IMR-90 (cell line): ENCODE data around the gene MAML3. TPM values are rescaled to one million over a fixed set of nuclear protein-coding genes. Genes with fewer than 3 reads are reported as not detected.

Experiments used
- ATAC-seq: fragments of 200-7000 bp; cut with Tn5 transposase; 2 replicates; pipeline ENCODE4 v1.9.1; 2020; ENCODE audit warnings: low read depth, mild to moderate bottlenecking, moderate library complexity
- BruUV-seq: library from RNA; stranded (reverse); fragments of 400-500 nt; replicated peaks from 2 replicates; lab custom pipeline; 2021; lab: Mats Ljungman, UMichigan
- CTCF ChIA-PET: fragments of 300-600 bp; formaldehyde crosslinking; extraction: SDS; loops from one replicate; lab custom pipeline; 2021; ENCODE audit warnings: antibody characterized with exemption; lab: Yijun Ruan, JAX
- POLR2A ChIA-PET: fragments of 300-600 bp; sonication (Branson Sonifier 250); formaldehyde crosslinking; loops from one replicate; lab custom pipeline; 2022; ENCODE audit warnings: antibody characterized with exemption; ENCODE audit not compliant: unreplicated experiment; lab: Charles Lee
- DNase-seq: peaks from one replicate; pipeline ENCODE4 v3.0.0; 2013
- H2AFZ ChIP-seq: replicated peaks from 2 replicates; pipeline ENCODE3; 2013; ENCODE audit warnings: low read length, mild to moderate bottlenecking; ENCODE audit not compliant: poor library complexity
- H2AK5ac ChIP-seq: 2 replicates; pipeline ENCODE4 v1.6.1; 2013; ENCODE audit warnings: low read depth, low read length, inconsistent platforms
- H2AK9ac ChIP-seq: replicated peaks from 2 replicates; pipeline ENCODE3; 2013; ENCODE audit warnings: mild to moderate bottlenecking, low read depth, low read length, moderate library complexity; ENCODE audit not compliant: poor library complexity
- H2BK120ac ChIP-seq: 2 replicates; pipeline ENCODE4 v1.6.1; 2013; ENCODE audit warnings: low read depth, low read length, inconsistent platforms
- H2BK15ac ChIP-seq: 3 replicates; pipeline ENCODE4 v1.6.1; 2013; ENCODE audit warnings: low read depth, low read length, inconsistent platforms
- H2BK20ac ChIP-seq: 2 replicates; pipeline ENCODE4 v1.6.1; 2013; ENCODE audit warnings: low read depth, mild to moderate bottlenecking, inconsistent platforms, low read length, moderate library complexity
- H2BK5ac ChIP-seq: 2 replicates; pipeline ENCODE4 v1.6.1; 2013; ENCODE audit warnings: mild to moderate bottlenecking, low read depth, low read length, inconsistent platforms; ENCODE audit not compliant: poor library complexity, severe bottlenecking
- H3K14ac ChIP-seq: replicated peaks from 2 replicates; pipeline ENCODE4 v1.6.1; 2013; ENCODE audit warnings: low read depth, low read length, inconsistent platforms
- H3K18ac ChIP-seq: 2 replicates; pipeline ENCODE4 v1.6.1; 2013; ENCODE audit warnings: low read depth, low read length, control low read depth
- H3K23ac ChIP-seq: 2 replicates; pipeline ENCODE4 v1.6.1; 2013; ENCODE audit warnings: low read depth, low read length, inconsistent platforms
- H3K27ac ChIP-seq: 2 replicates; pipeline ENCODE4 v1.5.1; 2013; ENCODE audit warnings: mild to moderate bottlenecking, control low read depth, low read length; ENCODE audit not compliant: insufficient read depth
- H3K27me3 ChIP-seq: 2 replicates; pipeline ENCODE4 v1.6.1; 2013; ENCODE audit warnings: low read length; ENCODE audit not compliant: control insufficient read depth, insufficient read depth
- H3K36me3 ChIP-seq: 2 replicates; pipeline ENCODE4 v1.6.1; 2013; ENCODE audit warnings: low read length, mixed read lengths; ENCODE audit not compliant: control insufficient read depth, insufficient read depth
- H3K4ac ChIP-seq: 2 replicates; pipeline ENCODE4 v1.6.1; 2013; ENCODE audit warnings: low read depth, low read length, inconsistent platforms
- H3K4me1 ChIP-seq: 2 replicates; pipeline ENCODE4 v1.6.1; 2013; ENCODE audit warnings: low read length, mixed read lengths; ENCODE audit not compliant: control insufficient read depth, insufficient read depth
- H3K4me2 ChIP-seq: 2 replicates; pipeline ENCODE4 v1.6.1; 2013; ENCODE audit warnings: low read depth, mild to moderate bottlenecking, control low read depth, low read length, moderate library complexity
- H3K4me3 ChIP-seq: 2 replicates; pipeline ENCODE4 v1.5.1; 2013; ENCODE audit warnings: low read depth, mild to moderate bottlenecking, control low read depth, low read length, moderate library complexity; ENCODE audit not compliant: insufficient read depth
- H3K56ac ChIP-seq: 2 replicates; pipeline ENCODE4 v1.6.1; 2013; ENCODE audit warnings: low read length, inconsistent platforms; ENCODE audit not compliant: insufficient read depth; ENCODE audit errors: extremely low read depth
- H3K79me1 ChIP-seq, 2 experiments: 2 replicates each; pipeline ENCODE4 v1.6.1; 2013; ENCODE audit warnings: low read length in 2 of 2, inconsistent platforms in 1 of 2, low read depth in 1 of 2
- H3K9ac ChIP-seq: 2 replicates; pipeline ENCODE4 v1.6.1; 2013; ENCODE audit warnings: low read depth, low read length, control low read depth
- H3K9me1 ChIP-seq: 2 replicates; pipeline ENCODE4 v1.6.1; 2013; ENCODE audit warnings: low read length, inconsistent platforms; ENCODE audit not compliant: insufficient read depth
- H3K9me3 ChIP-seq: 2 replicates; pipeline ENCODE4 v1.6.1; 2013; ENCODE audit warnings: low read length; ENCODE audit not compliant: control insufficient read depth, insufficient read depth
- H4K20me1 ChIP-seq: 2 replicates; pipeline ENCODE4 v1.6.1; 2013; ENCODE audit warnings: low read length, inconsistent platforms; ENCODE audit not compliant: insufficient read depth
- H4K5ac ChIP-seq: 2 replicates; pipeline ENCODE4 v1.6.1; 2013; ENCODE audit warnings: mild to moderate bottlenecking, low read depth, low read length, control low read depth
- H4K8ac ChIP-seq, 2 experiments: 2 replicates each; pipeline ENCODE4 v1.6.1; 2013; ENCODE audit warnings: low read depth in 2 of 2, low read length in 2 of 2, control low read depth in 1 of 2, inconsistent platforms in 1 of 2
- H4K91ac ChIP-seq: 2 replicates; pipeline ENCODE4 v1.6.1; 2013; ENCODE audit warnings: low read depth, low read length, inconsistent platforms; ENCODE audit not compliant: insufficient read depth
- BHLHE40 ChIP-seq: fragments of 150-350 bp; IDR thresholded peaks from 2 replicates; pipeline ENCODE4 v1.6.1; 2016; ENCODE audit warnings: mild to moderate bottlenecking, low read depth, low read length
- CEBPB ChIP-seq: IDR thresholded peaks from 2 replicates; pipeline ENCODE4 v1.6.1; 2012; ENCODE audit warnings: low read depth, low read length, improper control_type of control experiment
- CHD1 ChIP-seq: IDR thresholded peaks from 2 replicates; pipeline ENCODE4 v1.6.1; 2012; ENCODE audit warnings: low read depth, low read length, improper control_type of control experiment
- FOS ChIP-seq: fragments of 150-350 bp; IDR thresholded peaks from 2 replicates; pipeline ENCODE4 v1.6.1; 2016; ENCODE audit warnings: low read depth, low read length
- MAFK ChIP-seq: IDR thresholded peaks from 2 replicates; pipeline ENCODE4 v1.6.1; 2012; ENCODE audit warnings: low read depth, low read length, improper control_type of control experiment
- MAZ ChIP-seq: IDR thresholded peaks from 2 replicates; pipeline ENCODE4 v1.6.1; 2012; ENCODE audit warnings: low read depth, mild to moderate bottlenecking, low read length, improper control_type of control experiment, moderate library complexity, borderline replicate concordance
- MXI1 ChIP-seq: IDR thresholded peaks from 2 replicates; pipeline ENCODE4 v1.6.1; 2012; ENCODE audit warnings: low read depth, mild to moderate bottlenecking, low read length, moderate library complexity, borderline replicate concordance
- NFE2L2 ChIP-seq: fragments of 150-350 bp; IDR thresholded peaks from 2 replicates; pipeline ENCODE4 v1.6.1; 2016; ENCODE audit warnings: low read depth, mild to moderate bottlenecking, low read length
- POLR2A ChIP-seq: IDR thresholded peaks from 2 replicates; pipeline ENCODE4 v1.6.1; 2012; ENCODE audit warnings: mild to moderate bottlenecking, low read depth, low read length
- RAD21 ChIP-seq: IDR thresholded peaks from 2 replicates; pipeline ENCODE4 v1.6.1; 2012; ENCODE audit warnings: low read length, improper control_type of control experiment
- RCOR1 ChIP-seq: IDR thresholded peaks from 2 replicates; pipeline ENCODE4 v1.6.1; 2012; ENCODE audit warnings: mild to moderate bottlenecking, low read length, improper control_type of control experiment; ENCODE audit not compliant: insufficient replicate concordance
- RFX5 ChIP-seq: IDR thresholded peaks from 2 replicates; pipeline ENCODE4 v1.8.0; 2012; ENCODE audit warnings: low read depth, mild to moderate bottlenecking, low read length, moderate library complexity
- SMC3 ChIP-seq: fragments of 150-350 bp; IDR thresholded peaks from 2 replicates; pipeline ENCODE4 v1.6.1; 2016; ENCODE audit warnings: low read depth, mild to moderate bottlenecking, antibody characterized with exemption, low read length, moderate library complexity
- WGBS, 2 experiments: methylation state at CpG; one replicate each; pipeline versions ENCODE4 v1.1.5 to v1.1.7; 2013; ENCODE audit warnings: missing lambda C conversion rate in 2 of 2; ENCODE audit not compliant: insufficient read length in 1 of 2; ENCODE audit errors: extremely low coverage in 2 of 2; 5-methylcytosine and 5-hydroxymethylcytosine counted together
- dilution Hi-C: fragments of 300-500 bp; cut with HindIII; formaldehyde crosslinking; loops from one replicate; pipeline ENCODE4 v1.14.3; 2018; ENCODE audit warnings: low sequenced_read_pairs; ENCODE audit not compliant: unreplicated experiment
- in situ Hi-C: fragments of 300-500 bp; cut with MboI; formaldehyde crosslinking; loops from 3 replicates; pipeline ENCODE4 v1.14.3; 2019; ENCODE audit warnings: low sequenced_read_pairs, inconsistent platforms, mixed read lengths
- intact Hi-C: fragments of 100-400 bp; cut with micrococcal nuclease; formaldehyde crosslinking; loops from 2 replicates; pipeline ENCODE4 v1.10.0; 2022
- polyA plus RNA-seq, 3 experiments: library from polyadenylated mRNA; depleted of rRNA; stranded (reverse); fragments of >200 nt; gene quantifications; 2 replicates each; pipeline ENCODE4 v1.2.3, GENCODE V29; 2012; ENCODE audit warnings: low replicate concordance in 1 of 3
- total RNA-seq: library from RNA; depleted of rRNA; stranded (reverse); fragments of >200 nt; gene quantifications from 2 replicates; pipeline ENCODE4 v1.2.3, GENCODE V29; 2012
- TF ChIP-seq, protein P1 (sequence below): conservative IDR thresholded peaks from 2 replicates; pipeline ENCODE4 v1.5.1; 2012; ENCODE audit warnings: mild to moderate bottlenecking, low read depth, low read length, improper control_type of control experiment
- TF ChIP-seq, protein P2 (sequence below): fragments of 150-350 bp; IDR thresholded peaks from 2 replicates; pipeline ENCODE4 v1.6.1; 2016; ENCODE audit warnings: low read depth, mild to moderate bottlenecking, low read length, moderate library complexity, borderline replicate concordance
- TF ChIP-seq, protein P3 (sequence below): fragments of 150-350 bp; IDR thresholded peaks from 2 replicates; pipeline ENCODE4 v1.6.1; 2017; ENCODE audit warnings: mild to moderate bottlenecking, antibody characterized with exemption, low read length, low read depth

The MAML3 gene
- total and polyA plus RNA-seq, 2 of the 4 experiments (the other 2 are of a cell fraction) = 0.90 to 1.7 TPM

DNA sequence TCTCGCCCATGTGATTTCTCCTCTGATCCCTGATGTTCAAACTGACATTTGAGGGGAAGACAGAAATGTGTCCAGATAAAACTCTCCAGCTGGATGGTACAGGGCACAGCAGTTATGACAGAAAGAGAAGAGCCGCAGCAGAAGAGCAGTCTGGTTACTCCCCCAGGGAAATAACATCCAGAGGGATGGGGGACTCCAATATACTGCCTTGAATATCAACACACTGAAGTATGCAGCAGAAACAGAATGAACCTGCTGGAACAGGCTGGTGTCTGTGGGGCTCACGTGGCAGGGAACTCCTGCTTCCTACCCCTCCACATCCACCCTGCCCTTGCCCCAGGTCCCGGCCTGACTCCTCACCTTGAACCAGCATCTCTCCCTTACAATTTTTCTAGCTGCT lies 394.9 kb downstream of the MAML3 start:
- Histone ChIP-seq H3K27me3 (no peaks in the 10 kb centered on the region), H3K27ac (no peak overlapping the region), H2BK20ac (no peak overlapping the region), H3K9me1 (no peaks in the 10 kb centered on the region), H4K5ac (no peak overlapping the region), H2BK5ac (no peak overlapping the region), H2BK15ac (no peak overlapping the region), H3K79me1 (no peaks in the 10 kb centered on the region), H3K14ac (no peak overlapping the region), H4K20me1 (no peaks in the 10 kb centered on the region), H3K4ac (no peak overlapping the region), H4K8ac (no peak overlapping the region), H3K56ac (no peak overlapping the region), H4K91ac (no peak overlapping the region), H2AK5ac (no peak overlapping the region), H2AFZ (no peak overlapping the region), H3K4me2 (no peak overlapping the region), H3K4me1 (0 out of 2 replicates have a peak, but pooled peaks cover 1% of the 10 kb centered on the region), H3K18ac (no peak overlapping the region), H3K9me3 (no peaks in the 10 kb centered on the region), H2AK9ac (no peak overlapping the region), H3K23ac (no peak overlapping the region), H2BK120ac (no peak overlapping the region), H3K9ac (no peak overlapping the region), H3K4me3 (no peak overlapping the region), H3K36me3 (no peaks in the 10 kb centered on the region)
- ATAC-seq (no peak), DNase-seq (no peak)
- CTCF ChIA-PET = no interaction called here
- POLR2A ChIA-PET = no interaction called here
- dilution Hi-C loops (no loop called here), intact Hi-C loops (no loop called here), in situ Hi-C loops (no loop called here)
- TF ChIP-seq, protein P1, sequence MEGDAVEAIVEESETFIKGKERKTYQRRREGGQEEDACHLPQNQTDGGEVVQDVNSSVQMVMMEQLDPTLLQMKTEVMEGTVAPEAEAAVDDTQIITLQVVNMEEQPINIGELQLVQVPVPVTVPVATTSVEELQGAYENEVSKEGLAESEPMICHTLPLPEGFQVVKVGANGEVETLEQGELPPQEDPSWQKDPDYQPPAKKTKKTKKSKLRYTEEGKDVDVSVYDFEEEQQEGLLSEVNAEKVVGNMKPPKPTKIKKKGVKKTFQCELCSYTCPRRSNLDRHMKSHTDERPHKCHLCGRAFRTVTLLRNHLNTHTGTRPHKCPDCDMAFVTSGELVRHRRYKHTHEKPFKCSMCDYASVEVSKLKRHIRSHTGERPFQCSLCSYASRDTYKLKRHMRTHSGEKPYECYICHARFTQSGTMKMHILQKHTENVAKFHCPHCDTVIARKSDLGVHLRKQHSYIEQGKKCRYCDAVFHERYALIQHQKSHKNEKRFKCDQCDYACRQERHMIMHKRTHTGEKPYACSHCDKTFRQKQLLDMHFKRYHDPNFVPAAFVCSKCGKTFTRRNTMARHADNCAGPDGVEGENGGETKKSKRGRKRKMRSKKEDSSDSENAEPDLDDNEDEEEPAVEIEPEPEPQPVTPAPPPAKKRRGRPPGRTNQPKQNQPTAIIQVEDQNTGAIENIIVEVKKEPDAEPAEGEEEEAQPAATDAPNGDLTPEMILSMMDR = no peak
- no peak for TF ChIP-seq RCOR1
- no peak for TF ChIP-seq SMC3
- no peak for TF ChIP-seq BHLHE40
- TF ChIP-seq, protein P2, sequence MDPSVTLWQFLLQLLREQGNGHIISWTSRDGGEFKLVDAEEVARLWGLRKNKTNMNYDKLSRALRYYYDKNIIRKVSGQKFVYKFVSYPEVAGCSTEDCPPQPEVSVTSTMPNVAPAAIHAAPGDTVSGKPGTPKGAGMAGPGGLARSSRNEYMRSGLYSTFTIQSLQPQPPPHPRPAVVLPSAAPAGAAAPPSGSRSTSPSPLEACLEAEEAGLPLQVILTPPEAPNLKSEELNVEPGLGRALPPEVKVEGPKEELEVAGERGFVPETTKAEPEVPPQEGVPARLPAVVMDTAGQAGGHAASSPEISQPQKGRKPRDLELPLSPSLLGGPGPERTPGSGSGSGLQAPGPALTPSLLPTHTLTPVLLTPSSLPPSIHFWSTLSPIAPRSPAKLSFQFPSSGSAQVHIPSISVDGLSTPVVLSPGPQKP = no peak
- no peak for TF ChIP-seq MXI1
- TF ChIP-seq MAZ = no peak
- no peak for TF ChIP-seq CEBPB
- TF ChIP-seq NFE2L2 = no peak
- TF ChIP-seq, protein P3, sequence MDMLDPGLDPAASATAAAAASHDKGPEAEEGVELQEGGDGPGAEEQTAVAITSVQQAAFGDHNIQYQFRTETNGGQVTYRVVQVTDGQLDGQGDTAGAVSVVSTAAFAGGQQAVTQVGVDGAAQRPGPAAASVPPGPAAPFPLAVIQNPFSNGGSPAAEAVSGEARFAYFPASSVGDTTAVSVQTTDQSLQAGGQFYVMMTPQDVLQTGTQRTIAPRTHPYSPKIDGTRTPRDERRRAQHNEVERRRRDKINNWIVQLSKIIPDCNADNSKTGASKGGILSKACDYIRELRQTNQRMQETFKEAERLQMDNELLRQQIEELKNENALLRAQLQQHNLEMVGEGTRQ = no peak
- TF ChIP-seq RFX5 = no peak
- no peak for TF ChIP-seq RAD21
- TF ChIP-seq MAFK = no peak
- no peak for TF ChIP-seq CHD1
- TF ChIP-seq FOS = no peak
- no peak for TF ChIP-seq POLR2A
- no TSS peak for BruUV-seq
- no CpG with 5 or more reads among the region's 4 CpGs for whole genome bisulfite sequencing, 2 experiments
